GM21528 (cell line): ENCODE measurements around the gene AQP12A.

Source experiments
- ATAC-seq: cut with Tn5 transposase; IDR thresholded peaks from one replicate; pipeline ENCODE4 v1.9.1; 2021; ENCODE audit warnings: mild to moderate bottlenecking, moderate library complexity; ENCODE audit not compliant: unreplicated experiment, low FRiP score

Gene AQP12A

DNA sequence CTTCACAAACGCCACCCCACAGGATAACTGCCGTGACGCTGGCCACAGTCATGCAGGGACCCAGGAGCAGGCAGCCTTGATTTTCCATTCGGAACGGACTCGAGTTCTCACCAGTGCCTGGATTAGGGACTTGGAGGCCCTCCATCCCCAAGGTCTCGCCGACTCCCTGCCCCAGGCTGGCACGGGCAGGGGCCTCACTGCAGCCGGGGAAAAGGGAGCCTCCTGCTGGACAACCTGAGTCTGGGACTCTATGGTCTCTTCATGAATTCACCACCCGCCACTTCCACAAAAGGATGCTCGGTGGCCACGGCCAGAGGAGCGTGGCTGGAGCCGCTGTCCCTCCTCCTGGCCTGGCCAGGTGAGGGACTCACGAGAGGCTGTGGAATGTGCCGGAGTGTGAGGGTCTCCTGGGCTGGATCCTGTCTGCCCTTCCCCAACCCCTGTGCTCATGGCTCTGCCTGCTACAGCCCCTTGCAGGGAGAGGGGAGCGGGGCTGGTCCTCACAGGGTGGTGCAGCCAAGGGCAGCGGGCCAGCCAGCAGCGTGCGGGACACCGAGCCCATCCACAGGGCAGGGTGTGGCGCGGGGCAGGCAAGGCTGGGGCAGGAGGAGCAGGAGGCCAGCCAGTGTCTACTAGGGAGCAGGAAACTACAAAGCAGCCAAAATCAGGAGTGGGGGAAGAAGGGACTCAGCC, 42.3 kb downstream of the AQP12A start:
- ATAC-seq, result no peak

DNA sequence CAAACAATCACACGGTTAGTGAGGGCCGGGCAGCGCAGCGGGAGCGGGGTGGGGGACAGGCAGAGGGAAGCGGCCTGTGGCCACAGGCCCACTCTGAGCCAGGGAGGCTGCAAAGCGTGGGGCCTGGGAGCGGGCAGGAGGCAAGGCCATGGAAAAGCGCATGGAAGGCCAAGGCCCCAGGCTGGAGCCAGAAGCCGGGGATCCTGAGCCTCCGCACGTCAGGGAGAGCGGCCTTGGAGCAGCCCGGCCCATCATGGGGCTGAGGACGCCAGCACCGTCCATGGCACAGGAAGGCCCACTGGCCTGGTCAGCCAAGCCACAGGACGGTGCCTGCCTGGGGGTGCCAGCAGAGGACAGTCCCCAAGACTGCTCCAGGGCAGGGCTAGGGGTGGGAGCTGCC, 43.1 kb downstream of the AQP12A start:
- no peak for ATAC-seq

DNA sequence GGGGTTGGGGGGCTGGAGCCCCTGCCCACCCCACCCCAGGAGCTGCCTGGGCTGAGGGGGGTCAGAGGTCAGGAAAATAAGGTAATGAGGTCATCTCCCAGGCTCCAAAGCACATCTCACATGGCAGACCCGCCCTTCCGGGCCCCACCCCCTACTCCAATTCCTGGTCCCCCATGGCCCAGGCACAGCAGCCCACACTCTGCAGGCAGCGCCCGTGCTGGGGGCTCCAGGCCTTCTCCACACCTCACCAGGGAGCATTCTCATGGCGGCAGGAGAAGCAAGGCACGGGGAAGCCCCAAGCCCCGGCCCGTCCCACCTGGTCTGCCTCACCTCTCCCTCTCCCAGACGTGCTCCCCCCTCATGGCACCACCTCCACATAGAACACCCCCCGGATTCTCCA, 43.8 kb downstream of the AQP12A start:
- ATAC-seq, result no peak

DNA sequence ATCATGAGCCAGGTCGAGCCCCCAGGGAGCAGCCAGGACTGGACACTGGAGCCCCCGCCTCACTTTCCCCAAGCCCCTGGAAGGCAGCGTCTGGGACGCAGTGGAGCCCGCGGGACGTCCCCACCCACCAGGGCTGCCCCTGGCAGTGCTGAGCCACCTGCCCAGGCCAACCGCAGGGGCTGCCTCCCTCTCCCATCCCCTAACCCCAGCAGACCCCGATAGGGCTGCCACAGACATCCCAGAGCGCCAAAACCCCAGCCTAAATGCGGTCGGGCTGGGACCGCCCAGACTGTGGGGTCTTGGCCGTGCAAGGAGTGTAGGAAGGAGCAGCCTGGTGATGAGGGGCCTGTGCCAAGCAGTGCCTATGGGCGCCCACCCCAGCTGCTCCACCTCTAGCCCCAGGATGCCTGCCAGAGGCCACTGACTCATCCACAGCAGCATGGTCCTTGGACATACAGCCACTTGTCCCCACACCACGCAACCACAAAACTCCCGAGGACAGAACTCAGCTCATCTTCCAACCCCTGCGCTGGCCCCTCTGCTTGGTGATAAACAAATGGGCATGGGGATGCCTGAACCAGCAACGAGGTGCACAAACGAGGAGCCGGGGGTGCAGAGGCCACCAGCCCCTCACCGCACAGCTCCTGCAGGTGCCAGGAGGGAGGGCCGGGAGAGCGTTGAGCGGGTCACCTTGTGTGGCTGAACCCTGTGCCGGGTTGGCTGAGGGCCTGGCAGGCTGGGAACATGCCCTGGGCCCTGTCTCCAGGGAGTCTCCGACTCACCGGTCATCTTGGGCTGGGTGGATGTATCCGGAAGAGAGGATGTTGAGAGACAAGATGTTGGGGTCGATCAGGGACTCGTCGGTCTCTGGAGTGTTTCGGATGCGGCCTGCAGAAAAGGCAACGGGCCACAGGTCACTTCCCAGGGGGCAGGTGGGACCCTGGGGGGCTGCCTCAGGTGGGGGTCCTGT, 44.9 kb downstream of the AQP12A start:
- no peak for ATAC-seq

DNA sequence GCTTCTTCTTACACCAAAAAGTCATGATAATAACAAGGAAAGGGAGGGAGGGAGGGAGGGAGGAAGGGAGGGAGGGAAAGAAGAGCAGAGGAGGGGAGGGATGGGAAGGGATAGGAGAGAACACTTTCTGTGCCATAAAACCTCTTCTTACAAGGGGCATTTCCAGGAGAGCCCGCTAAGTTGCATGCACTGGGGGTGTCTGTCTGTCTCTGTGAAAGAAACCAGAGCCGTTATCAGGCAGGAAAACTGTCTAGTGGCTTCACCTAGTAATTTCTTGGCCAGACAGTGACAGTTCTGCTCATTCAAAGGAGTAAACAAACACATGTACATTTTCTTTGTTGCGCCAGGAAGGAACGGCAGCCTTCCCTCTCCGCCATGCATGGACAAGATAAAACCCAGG, 45.8 kb downstream of the AQP12A start:
- no peak for ATAC-seq

DNA sequence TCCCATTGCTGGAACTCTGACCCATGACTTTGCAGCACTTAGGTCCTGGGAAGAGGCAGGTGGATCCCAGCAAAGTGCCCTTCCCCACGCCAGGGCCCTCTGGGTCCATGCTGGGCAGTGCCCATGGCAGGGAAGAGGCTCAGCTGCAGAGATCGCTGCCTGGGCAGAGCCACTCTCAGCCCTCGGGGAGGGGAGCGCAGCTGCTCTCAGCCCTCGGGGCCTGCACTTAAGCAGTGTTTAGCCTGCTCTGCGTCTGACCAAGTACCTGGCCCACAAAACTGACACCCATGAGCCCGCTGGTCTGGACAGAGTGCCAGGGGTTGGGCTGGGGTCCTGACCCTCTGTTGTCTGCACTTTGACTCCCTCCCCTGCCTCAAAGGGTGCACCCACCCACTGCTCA, 46.3 kb downstream of the AQP12A start:
- no peak for ATAC-seq

DNA sequence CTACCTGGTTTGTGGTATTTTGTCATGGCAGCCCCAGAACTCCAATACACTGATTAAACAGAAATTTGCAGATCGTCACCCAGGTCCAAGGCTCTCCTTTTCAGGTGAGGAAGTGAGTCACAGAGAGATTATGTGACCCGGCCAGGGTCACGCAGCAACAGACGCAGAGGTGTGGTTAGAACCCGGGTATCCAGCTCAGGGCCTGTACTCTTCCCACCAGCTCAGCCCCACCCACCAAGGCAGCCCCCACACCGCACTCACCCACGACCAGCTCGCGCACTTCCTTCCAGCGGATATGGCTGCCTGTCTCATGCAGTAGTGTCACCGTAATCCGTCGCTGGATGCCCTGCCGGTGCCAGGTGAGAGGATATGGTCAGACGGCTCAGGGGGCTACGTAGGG, 48.1 kb downstream of the AQP12A start:
- no peak for ATAC-seq

DNA sequence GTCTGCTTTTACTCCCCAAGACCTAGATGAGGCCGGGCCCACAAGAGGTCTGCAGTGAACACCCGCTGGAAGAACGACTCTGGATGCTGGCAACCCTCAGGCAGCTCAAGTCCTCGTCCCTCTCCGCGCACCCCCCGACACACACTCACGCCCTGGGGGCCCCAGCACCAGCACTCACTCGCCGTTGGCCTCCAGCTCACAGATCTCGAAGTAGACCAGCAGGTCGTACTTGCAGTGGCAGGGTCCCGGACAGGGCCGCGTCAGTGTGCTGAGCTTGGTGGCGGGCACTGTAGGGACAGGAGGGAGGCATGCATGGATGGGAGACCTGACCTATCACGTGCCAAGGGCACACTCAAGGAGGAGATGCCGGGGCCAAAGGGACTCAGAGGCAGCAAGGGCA, 49.4 kb downstream of the AQP12A start:
- ATAC-seq, result no peak

DNA sequence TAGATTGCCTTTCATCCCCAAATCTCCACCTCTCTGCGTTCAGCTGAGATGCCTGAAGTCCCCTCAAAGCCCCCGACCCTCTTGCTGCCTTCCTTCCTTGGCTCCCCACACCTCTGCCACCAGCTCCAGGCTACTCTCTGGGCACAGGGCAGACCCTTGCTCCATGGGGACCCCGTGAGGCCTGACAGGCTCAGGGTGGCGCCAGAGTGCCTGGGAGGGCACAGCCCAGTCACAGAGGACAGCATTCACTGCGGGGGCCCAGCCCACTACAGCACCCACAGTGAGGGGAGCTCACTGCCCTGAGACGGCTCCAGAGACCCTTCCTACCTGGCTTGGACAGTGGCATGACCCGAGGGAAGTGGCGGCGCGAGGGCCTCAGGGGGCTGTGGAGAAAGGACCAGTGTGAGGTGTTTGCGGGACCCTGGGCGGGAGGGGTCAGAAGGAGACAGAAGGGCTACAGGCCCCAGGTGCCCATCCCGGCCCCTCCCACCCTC, 51.0 kb downstream of the AQP12A start:
- no peak for ATAC-seq

DNA sequence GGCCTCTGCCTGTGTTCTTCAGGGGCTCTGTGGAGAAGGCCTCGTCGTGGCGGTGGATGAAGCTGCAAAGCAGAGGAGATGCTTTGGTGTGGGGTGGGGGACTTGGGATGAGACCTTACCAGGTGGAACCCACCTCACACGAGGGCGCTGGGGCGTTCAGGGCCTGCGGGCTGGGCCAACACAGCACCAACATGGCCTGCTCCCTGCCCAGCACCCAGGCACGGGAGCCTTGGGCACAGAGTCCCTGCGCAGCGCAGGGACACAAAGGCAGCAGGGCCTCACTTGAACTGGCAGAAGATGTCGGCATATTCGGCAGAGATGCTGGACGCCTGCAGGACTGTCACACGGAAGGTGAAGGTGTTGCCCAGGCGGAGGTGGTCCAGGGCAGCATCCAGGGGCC, 53.8 kb downstream of the AQP12A start:
- ATAC-seq, result no peak

DNA sequence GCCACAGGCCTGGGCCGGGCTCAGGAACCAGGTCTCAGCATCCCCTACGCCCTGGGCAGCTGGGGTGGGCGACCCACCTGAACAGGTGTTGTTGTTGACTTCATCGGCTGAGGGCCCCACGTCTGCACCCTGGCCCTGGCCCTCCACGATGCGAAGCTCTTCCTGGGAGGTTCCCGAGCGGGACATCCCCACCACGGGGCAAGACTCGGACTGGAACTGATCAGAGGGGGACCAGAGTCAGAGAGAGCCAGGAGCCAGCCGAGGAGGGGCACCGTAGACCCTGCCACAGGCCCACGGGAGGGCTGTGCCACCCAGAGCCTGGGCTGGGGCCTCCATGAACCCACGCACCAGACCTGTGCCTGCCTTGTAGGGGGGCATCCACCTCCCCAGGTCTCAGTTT, 54.3 kb downstream of the AQP12A start:
- ATAC-seq, result no peak

DNA sequence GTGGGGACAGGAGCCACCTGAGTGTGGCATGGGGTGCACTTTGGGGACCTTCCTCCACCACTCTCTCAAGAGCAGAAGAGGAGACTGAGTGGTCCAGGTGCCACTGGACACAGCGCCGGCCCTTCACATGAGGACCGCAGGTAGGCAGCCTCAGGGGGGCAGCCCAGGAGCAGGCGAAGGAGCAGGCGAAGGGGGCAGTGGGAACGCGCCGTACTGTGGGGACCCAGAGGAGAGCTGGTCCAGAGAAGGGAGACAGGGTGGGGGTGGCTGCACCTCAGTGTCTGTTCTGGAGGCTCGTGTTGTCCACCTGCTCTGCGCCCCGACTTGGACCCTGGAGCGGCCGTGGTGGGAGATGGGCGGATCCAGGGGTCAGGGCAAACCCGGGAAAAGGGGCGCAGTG, 55.0 kb downstream of the AQP12A start:
- no peak for ATAC-seq

DNA sequence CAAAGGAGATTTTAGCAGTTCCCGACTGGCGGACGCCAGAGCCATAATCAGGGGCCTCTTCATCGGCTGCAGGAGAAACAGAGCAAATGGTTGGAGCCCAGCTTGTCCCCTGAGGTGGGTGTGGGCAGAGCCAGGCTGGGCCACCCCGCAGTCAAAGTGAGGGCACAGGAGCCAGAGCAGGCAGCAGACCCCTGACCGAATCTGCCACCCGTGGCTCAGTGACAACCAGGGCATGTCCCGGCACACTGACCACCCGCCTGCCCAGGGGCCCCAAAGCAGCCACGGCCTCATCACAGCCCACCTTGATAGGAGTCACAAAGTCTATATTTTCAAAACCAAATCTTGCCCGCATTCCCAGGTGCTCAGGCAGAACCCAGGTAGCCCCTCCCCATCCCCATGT, 55.6 kb downstream of the AQP12A start:
- no peak for ATAC-seq
